AG09309 (cell line): ENCODE results near the gene PCBP3.

ENCODE experiments used
- DNase-seq: peaks from one replicate; pipeline ENCODE4 v3.0.0-alpha.2; 2010; ENCODE audit warnings: low read depth
- H3K4me3 ChIP-seq: 2 replicates; pipeline ENCODE4 v1.5.1; 2011; ENCODE audit warnings: mild to moderate bottlenecking, low read depth, low read length, moderate library complexity; ENCODE audit not compliant: control insufficient read depth
- CTCF ChIP-seq: IDR thresholded peaks from 2 replicates; pipeline ENCODE4 v1.5.1; 2011; ENCODE audit warnings: mild to moderate bottlenecking, low read depth, low read length, inconsistent platforms; ENCODE audit not compliant: insufficient read depth, control insufficient read depth; ENCODE audit errors: missing control alignments

The PCBP3 gene

GRCh38 chr21:45763074-45763473 is 119.5 kb downstream of the PCBP3 start:
- no peak overlapping the region for H3K4me3 ChIP-seq
- no peak for TF ChIP-seq CTCF
- DNase-seq: no peak

GRCh38 chr21:45763506-45763905 is 120.0 kb downstream of the PCBP3 start:
- TF ChIP-seq CTCF: no peak
- no peak for DNase-seq
- H3K4me3 ChIP-seq: no peak overlapping the region

- no peak for DNase-seq
- no peak overlapping the region for H3K4me3 ChIP-seq
- TF ChIP-seq CTCF: no peak
Measured at GRCh38 chr21:45764792-45765191, 121.3 kb downstream of the PCBP3 start.

- DNase-seq: no peak
- TF ChIP-seq CTCF: no peak
- H3K4me3 ChIP-seq: no peak overlapping the region
Measured at GRCh38 chr21:45765375-45765774, 121.8 kb downstream of the PCBP3 start.

GRCh38 chr21:45766055-45766454 is 122.5 kb downstream of the PCBP3 start:
- no peak overlapping the region for H3K4me3 ChIP-seq
- TF ChIP-seq CTCF: no peak
- no peak for DNase-seq

- H3K4me3 ChIP-seq: no peak overlapping the region
- TF ChIP-seq CTCF: no peak
- no peak for DNase-seq
Measured at GRCh38 chr21:45766501-45766900, 123.0 kb downstream of the PCBP3 start.
